ENCODE data around the gene IL10RB. TPM values are rescaled to one million over a fixed set of nuclear protein-coding genes. Genes with fewer than 3 reads are reported as not detected.
"Not testable (repeated sequence)": the region's sequence is repeated elsewhere in the genome, so short reads cannot be mapped to it uniquely, and the experiment has no call there.

IL10RB gene
- total RNA-seq, 2 donors from 2014 or later, result 10.2 to 21.8 TPM

- H3K36me3 ChIP-seq, result no peaks in the 10 kb centered on the region
- H3K27me3 ChIP-seq, result no peaks in the 10 kb centered on the region
- peaks cover 0 to 18% of the 10 kb centered on the region in 2 donors for H3K4me1 ChIP-seq
- no peak for DNase-seq (ENCODE audit: low spot score)
- TF ChIP-seq CTCF (IDR thresholded peaks at IDR 0.05), result no peak
- no peak overlapping the region for H3K4me3 ChIP-seq
- H3K9me3 ChIP-seq, result no peaks in the 10 kb centered on the region
- no peak overlapping the region for H3K27ac ChIP-seq
Observed at GRCh38 chr21:33238565-33239255, 27.5 kb upstream of the IL10RB start.

- not testable (repeated sequence) for H3K4me3 ChIP-seq; H3K27me3 ChIP-seq; H3K9me3 ChIP-seq; DNase-seq (ENCODE audit: low spot score); H3K27ac ChIP-seq; H3K36me3 ChIP-seq
- H3K4me1 ChIP-seq, result peaks cover 0 to 28% of the 10 kb centered on the region in 2 donors
Observed at GRCh38 chr21:33239559-33240127, 26.5 kb upstream of the IL10RB start.

- H3K27ac ChIP-seq, result no peak overlapping the region
- no peaks in the 10 kb centered on the region for H3K9me3 ChIP-seq
- DNase-seq (ENCODE audit: low spot score), result no peak
- H3K36me3 ChIP-seq, result peaks cover 2% of the 10 kb centered on the region
- peaks cover 0 to 23% of the 10 kb centered on the region in 2 donors for H3K4me1 ChIP-seq
- no peak overlapping the region for H3K4me3 ChIP-seq
- no peaks in the 10 kb centered on the region for H3K27me3 ChIP-seq
- no peak for TF ChIP-seq CTCF (IDR thresholded peaks at IDR 0.05)
Observed at GRCh38 chr21:33240404-33240803, 25.8 kb upstream of the IL10RB start.

GRCh38 chr21:33241846-33242245 lies 24.3 kb upstream of the IL10RB start:
- no peak for TF ChIP-seq CTCF (IDR thresholded peaks at IDR 0.05)
- Histone ChIP-seq H3K36me3 (peaks cover 16% of the 10 kb centered on the region), H3K27me3 (no peaks in the 10 kb centered on the region), H3K27ac (no peak overlapping the region), H3K4me1 (peaks cover 0 to 16% of the 10 kb centered on the region in 2 donors), H3K4me3 (no peak overlapping the region), H3K9me3 (no peaks in the 10 kb centered on the region)
- DNase-seq (ENCODE audit: low spot score), result no peak

- not testable (repeated sequence) for H3K4me3 ChIP-seq, H3K27me3 ChIP-seq
- H3K36me3 ChIP-seq, result peaks cover 26% of the 10 kb centered on the region
Observed at GRCh38 chr21:33242846-33243245, 23.3 kb upstream of the IL10RB start.

GRCh38 chr21:33244082-33244778 lies 21.9 kb upstream of the IL10RB start:
- no peak for TF ChIP-seq CTCF (IDR thresholded peaks at IDR 0.05)
- Histone ChIP-seq H3K27me3 (no peaks in the 10 kb centered on the region), H3K4me1 (peaks cover 0 to 12% of the 10 kb centered on the region in 2 donors), H3K9me3 (no peaks in the 10 kb centered on the region), H3K4me3 (no peak overlapping the region), H3K27ac (peak overlapping the region in 1 of 2 donors; percentile 24), H3K36me3 (peaks cover 37% of the 10 kb centered on the region)
- no peak for DNase-seq (ENCODE audit: low spot score)

More at GRCh38 chr21:33242846-33243245, 23.3 kb upstream of the IL10RB start:
- peaks cover 0 to 12% of the 10 kb centered on the region in 2 donors for H3K4me1 ChIP-seq
- not testable (repeated sequence) for DNase-seq (ENCODE audit: low spot score); H3K9me3 ChIP-seq; H3K27ac ChIP-seq
